HepG2 (cell line): ENCODE measurements around the gene LHFPL2. TPM values are rescaled to one million over a fixed set of nuclear protein-coding genes. Genes with fewer than 3 reads are reported as not detected.
A peak's percentile ranks its signal among the peaks of the same experiment; 100 is the strongest.

Experiments used
- ATAC-seq: fragments of 200-7000 bp; cut with Tn5 transposase; 3 replicates; pipeline ENCODE4 v1.9.1; 2020; ENCODE audit warnings: mild to moderate bottlenecking, moderate library complexity
- BruUV-seq: library from RNA; stranded (reverse); fragments of 400-500 nt; replicated peaks from 2 replicates; lab custom pipeline; 2021; lab: Mats Ljungman, UMichigan
- CTCF ChIA-PET: fragments of 300-600 bp; formaldehyde crosslinking; extraction: SDS; loops from one replicate; lab custom pipeline; 2021; ENCODE audit warnings: low total read pairs, inconsistent platforms, low intra/inter-chr PET ratio; lab: Yijun Ruan, JAX
- POLR2A ChIA-PET: fragments of 350-600 bp; sonication (Branson Sonifier 250); formaldehyde crosslinking; loops from one replicate; lab custom pipeline; 2020; ENCODE audit warnings: antibody characterized with exemption, inconsistent platforms; lab: Yijun Ruan, JAX
- DNase-seq: peaks from one replicate; pipeline ENCODE4 v3.0.0-alpha.2; 2015; ENCODE audit warnings: low spot score
- FAIRE-seq: peaks from 3 replicates; lab custom pipeline; 2011; peaks lifted over from hg19 to GRCh38; lab: Jason Lieb, UNC
- H2AFZ ChIP-seq: one replicate; pipeline ENCODE4 v1.6.1; 2011; ENCODE audit warnings: low read length, inconsistent platforms
- H3K27ac ChIP-seq: fragments of 300-600 bp; 3 replicates; pipeline ENCODE4 v1.8.0; 2011; ENCODE audit warnings: mixed run types, mild to moderate bottlenecking, mixed read lengths, low read length, inconsistent platforms; ENCODE audit not compliant: insufficient read depth; ENCODE audit errors: extremely low read length
- H3K27me3 ChIP-seq, 2 experiments: fragments of 200-600 bp in 1 of 2; 2 replicates in 1 of 2; 3 replicates in 1 of 2; pipeline versions ENCODE4 v1.6.0 to v1.8.0; 2011; ENCODE audit warnings: low read length in 2 of 2, mild to moderate bottlenecking in 2 of 2, moderate library complexity in 2 of 2, inconsistent platforms in 1 of 2; ENCODE audit not compliant: insufficient read depth in 2 of 2, control insufficient read depth in 1 of 2
- H3K36me3 ChIP-seq, 2 experiments: fragments of 200-600 bp in 1 of 2; replicated peaks in 1 of 2; 2 replicates in 1 of 2; 3 replicates in 1 of 2; pipeline versions ENCODE4 v1.5.1 to v1.8.0; 2011; ENCODE audit warnings: low read length in 2 of 2, inconsistent platforms in 1 of 2; ENCODE audit not compliant: insufficient read depth in 2 of 2, control insufficient read depth in 1 of 2
- H3K4me1 ChIP-seq: 2 replicates; pipeline ENCODE4 v1.5.1; 2012; ENCODE audit warnings: low read length, inconsistent platforms; ENCODE audit not compliant: insufficient read depth
- H3K4me2 ChIP-seq: 2 replicates; pipeline ENCODE4 v1.6.0; 2011; ENCODE audit warnings: low read depth, low read length, inconsistent platforms
- H3K4me3 ChIP-seq, 3 experiments: fragments of 200-600 bp in 1 of 3; sonication (generic), shearing (Covaris generic) in 1 of 3; replicated peaks in 1 of 3; 2 replicates each; pipeline ENCODE4 v1.5.1; 2011 to 2016; ENCODE audit warnings: low read length in 3 of 3, inconsistent platforms in 2 of 3, low read depth in 2 of 3, mild to moderate bottlenecking in 2 of 3, control low read depth in 1 of 3, mixed read lengths in 1 of 3; ENCODE audit not compliant: insufficient read depth in 1 of 3
- H3K79me2 ChIP-seq: one replicate; pipeline ENCODE4 v1.6.1; 2011; ENCODE audit warnings: low read length, inconsistent platforms; ENCODE audit not compliant: insufficient read depth
- H3K9ac ChIP-seq: 2 replicates; pipeline ENCODE4 v1.6.0; 2011; ENCODE audit warnings: mild to moderate bottlenecking, low read depth, low read length, inconsistent platforms; ENCODE audit not compliant: insufficient read depth
- H3K9me3 ChIP-seq: 2 replicates; pipeline ENCODE4 v1.5.1; 2012; ENCODE audit warnings: mild to moderate bottlenecking, low read length
- H4K20me1 ChIP-seq: 2 replicates; pipeline ENCODE4 v1.6.0; 2011; ENCODE audit warnings: inconsistent platforms, mild to moderate bottlenecking, low read length, moderate library complexity; ENCODE audit not compliant: insufficient read depth
- ASH2L ChIP-seq: fragments of 300-600, 200-600 bp; sonication (generic); IDR thresholded peaks from 2 replicates; pipeline ENCODE4 v1.7.0; 2017; ENCODE audit warnings: low read depth, mild to moderate bottlenecking, moderate library complexity, mixed read lengths, low read length; ENCODE audit not compliant: insufficient read length
- ETV6 ChIP-seq: sonication (generic); formaldehyde crosslinking; conservative IDR thresholded peaks from 2 replicates; pipeline ENCODE4 v1.4.0; 2020; ENCODE audit warnings: missing genetic modification reagents
- FOXC1 ChIP-seq: sonication (generic); formaldehyde crosslinking; IDR thresholded peaks from 2 replicates; pipeline ENCODE4 v1.8.0; 2022; ENCODE audit warnings: mild to moderate bottlenecking, missing genetic modification reagents, borderline replicate concordance
- HOXA3 ChIP-seq: sonication (generic); formaldehyde crosslinking; IDR thresholded peaks from 2 replicates; pipeline ENCODE4 v1.5.0; 2020; ENCODE audit warnings: missing genetic modification reagents
- KAT8 ChIP-seq: IDR thresholded peaks from 2 replicates; pipeline ENCODE4 v1.6.1; 2016; ENCODE audit warnings: missing genetic modification reagents, missing compliant biosample characterization
- MED1 ChIP-seq: sonication (generic); formaldehyde crosslinking; IDR thresholded peaks from 2 replicates; pipeline ENCODE4 v1.4.0; 2020; ENCODE audit warnings: missing genetic modification reagents
- NFE2 ChIP-seq: sonication (generic); formaldehyde crosslinking; IDR thresholded peaks from 2 replicates; pipeline ENCODE4 v1.4.0; 2020; ENCODE audit warnings: missing genetic modification reagents
- SP1 ChIP-seq, 2 experiments: fragments of 450-650 bp in 1 of 2; sonication (generic) in 1 of 2; formaldehyde crosslinking in 1 of 2; IDR thresholded peaks; 2 replicates each; pipeline versions ENCODE4 v1.4.0 to v1.6.1; 2016 to 2020; ENCODE audit warnings: missing genetic modification reagents in 1 of 2
- XBP1 ChIP-seq: sonication (generic); formaldehyde crosslinking; IDR thresholded peaks from 2 replicates; pipeline ENCODE4 v1.5.0; 2020; ENCODE audit warnings: missing genetic modification reagents
- ZNF232 ChIP-seq: sonication (generic); formaldehyde crosslinking; IDR thresholded peaks from 2 replicates; pipeline ENCODE4 v1.4.0; 2020; ENCODE audit warnings: missing genetic modification reagents, borderline replicate concordance
- ZSCAN31 ChIP-seq: sonication (generic); formaldehyde crosslinking; IDR thresholded peaks from 2 replicates; pipeline ENCODE4 v1.5.0; 2020; ENCODE audit warnings: low read depth, mild to moderate bottlenecking, missing genetic modification reagents
- WGBS: methylation state at CpG from one replicate; pipeline ENCODE4 v1.1.6; 2017; ENCODE audit warnings: low lambda C conversion rate; 5-methylcytosine and 5-hydroxymethylcytosine counted together
- in situ Hi-C: cut with HindIII; loops from 2 replicates; pipeline ENCODE4 v1.10.0; 2017; ENCODE audit warnings: low pct_unique_long_range_greater_than_20kb; ENCODE audit not compliant: extremely low pct_ligation_motif_present
- intact Hi-C: fragments of 100-400 bp; cut with micrococcal nuclease; formaldehyde crosslinking; loops from one replicate; pipeline ENCODE4 v1.10.0; 2022; ENCODE audit not compliant: unreplicated experiment
- polyA plus RNA-seq, 8 experiments: library from polyadenylated mRNA; depleted of rRNA in 3 of 8; stranded (reverse) in 7 of 8; unstranded in 1 of 8; fragments of >200 nt; fragmentation: Illumina TruSeq in 4 of 8; extraction: Trizol in 4 of 8; gene quantifications; 2 replicates each; pipeline versions ENCODE4 v1.2.1 to v1.2.3, GENCODE V29; 2011 to 2016; ENCODE audit warnings: low read depth in 4 of 8, missing spikeins in 1 of 8, mixed read lengths in 1 of 8; ENCODE audit not compliant: insufficient read depth in 1 of 8
- total RNA-seq, 5 experiments: library from RNA; depleted of rRNA; stranded (reverse); fragments of >200 nt; fragmentation: Illumina TruSeq; extraction: Trizol; gene quantifications; 2 replicates each; pipeline ENCODE4 v1.2.3, GENCODE V29; 2016; ENCODE audit warnings: low read depth in 1 of 5
- TF ChIP-seq, protein P1 (sequence below): IDR thresholded peaks from 2 replicates; pipeline ENCODE4 v1.6.1; 2012; ENCODE audit warnings: low read depth, low read length, improper control_type of control experiment
- TF ChIP-seq, protein P2 (sequence below): IDR thresholded peaks from 2 replicates; pipeline ENCODE4 v1.4.0; 2020; ENCODE audit warnings: mild to moderate bottlenecking, missing genetic modification reagents
- TF ChIP-seq, protein P3 (sequence below): sonication (generic); formaldehyde crosslinking; IDR thresholded peaks from 2 replicates; pipeline ENCODE4 v1.5.1; 2020; ENCODE audit warnings: missing genetic modification reagents, mild to moderate bottlenecking, borderline replicate concordance

Gene LHFPL2
- total and polyA plus RNA-seq, 2 of the 13 experiments (the other 11 are each of a cell fraction or from before 2014, with no cell fraction given) = 6.0 to 20.0 TPM

DNA sequence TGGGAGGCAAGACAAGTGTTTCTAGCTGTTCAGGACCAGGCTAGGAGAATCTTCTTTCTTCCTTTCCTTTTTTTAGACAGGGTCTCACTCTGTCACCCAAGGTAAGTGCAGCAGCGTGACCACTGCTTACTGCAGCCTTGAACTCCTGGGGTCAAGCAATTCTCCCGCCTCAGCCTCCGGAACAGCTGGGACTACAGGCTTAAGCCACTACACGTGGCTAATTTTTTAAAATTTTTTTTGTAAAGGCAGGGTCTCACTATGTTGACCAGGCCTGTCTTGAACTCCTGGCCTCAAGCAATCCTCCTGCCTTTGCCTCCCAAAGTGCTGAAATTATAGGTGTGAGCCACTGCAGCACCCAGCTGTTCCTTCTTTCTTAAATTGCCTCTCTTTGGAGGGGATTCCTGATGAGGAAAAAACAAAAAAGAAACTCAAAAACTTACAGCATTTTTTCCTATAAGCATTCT is 53.1 kb downstream of the LHFPL2 start:
- in situ Hi-C loops (no loop called here), intact Hi-C loops (no loop called here)
- Histone ChIP-seq H3K9ac (peak overlapping the region; percentile 50), H3K4me2 (peak overlapping the region; percentile 19; the same call in 1 of the 2 replicates), H4K20me1 (no peaks in the 10 kb centered on the region), H3K4me3 (no peak overlapping the region), H3K9me3 (no peaks in the 10 kb centered on the region), H3K27ac (peak overlapping the region; percentile 73), H3K79me2 (peaks cover 54% of the 10 kb centered on the region), H3K4me1 (peaks cover 100% of the 10 kb centered on the region), H3K27me3 (no peaks in the 10 kb centered on the region), H2AFZ (no peak overlapping the region), H3K36me3 (no peaks in the 10 kb centered on the region)
- no peak for FAIRE-seq
- no TSS peak for BruUV-seq
- ATAC-seq = no peak
- ChIA-PET CTCF (no interaction called here), POLR2A (interaction anchor here (0.6 to 1.7 kb wide), 4 partner anchors 44 to 163 kb away, joined by 3 read pairs; no protein-coding TSS in a partner anchor)
- no peak for DNase-seq
- WGBS = 52% methylated on average over 4 of the region's 4 CpGs
- TF ChIP-seq SP1 (IDR thresholded peaks at IDR 0.05) (no peak), SP1 (CRISPR knock-in tag; IDR thresholded peaks at IDR 0.05) (no peak), HOXA3 (CRISPR knock-in tag) (0 out of 2 replicates have a peak, but pooled peaks have one; percentile 17), ZSCAN31 (CRISPR knock-in tag) (0 out of 2 replicates have a peak, but pooled peaks have one; percentile 34), XBP1 (CRISPR knock-in tag) (0 out of 2 replicates have a peak, but pooled peaks have one; percentile 3), NFE2 (CRISPR knock-in tag) (no peak), FOXC1 (CRISPR knock-in tag) (no peak), ETV6 (CRISPR knock-in tag) (no peak), KAT8 (0 out of 2 replicates have a peak, but pooled peaks have one; percentile 25), ASH2L (peak; percentile 15), MED1 (CRISPR knock-in tag) (no peak), ZNF232 (CRISPR knock-in tag) (peak; percentile 4; the same call in 1 of the 2 replicates)
- TF ChIP-seq, protein P1, sequence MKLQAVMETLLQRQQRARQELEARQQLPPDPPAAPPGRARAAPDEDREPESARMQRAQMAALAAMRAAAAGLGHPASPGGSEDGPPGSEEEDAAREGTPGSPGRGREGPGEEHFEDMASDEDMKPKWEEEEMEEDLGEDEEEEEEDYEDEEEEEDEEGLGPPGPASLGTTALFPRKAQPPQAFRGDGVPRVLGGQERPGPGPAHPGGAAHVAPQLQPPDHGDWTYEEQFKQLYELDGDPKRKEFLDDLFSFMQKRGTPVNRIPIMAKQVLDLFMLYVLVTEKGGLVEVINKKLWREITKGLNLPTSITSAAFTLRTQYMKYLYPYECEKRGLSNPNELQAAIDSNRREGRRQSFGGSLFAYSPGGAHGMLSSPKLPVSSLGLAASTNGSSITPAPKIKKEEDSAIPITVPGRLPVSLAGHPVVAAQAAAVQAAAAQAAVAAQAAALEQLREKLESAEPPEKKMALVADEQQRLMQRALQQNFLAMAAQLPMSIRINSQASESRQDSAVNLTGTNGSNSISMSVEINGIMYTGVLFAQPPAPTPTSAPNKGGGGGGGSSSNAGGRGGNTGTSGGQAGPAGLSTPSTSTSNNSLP = no peak
- TF ChIP-seq, protein P2, sequence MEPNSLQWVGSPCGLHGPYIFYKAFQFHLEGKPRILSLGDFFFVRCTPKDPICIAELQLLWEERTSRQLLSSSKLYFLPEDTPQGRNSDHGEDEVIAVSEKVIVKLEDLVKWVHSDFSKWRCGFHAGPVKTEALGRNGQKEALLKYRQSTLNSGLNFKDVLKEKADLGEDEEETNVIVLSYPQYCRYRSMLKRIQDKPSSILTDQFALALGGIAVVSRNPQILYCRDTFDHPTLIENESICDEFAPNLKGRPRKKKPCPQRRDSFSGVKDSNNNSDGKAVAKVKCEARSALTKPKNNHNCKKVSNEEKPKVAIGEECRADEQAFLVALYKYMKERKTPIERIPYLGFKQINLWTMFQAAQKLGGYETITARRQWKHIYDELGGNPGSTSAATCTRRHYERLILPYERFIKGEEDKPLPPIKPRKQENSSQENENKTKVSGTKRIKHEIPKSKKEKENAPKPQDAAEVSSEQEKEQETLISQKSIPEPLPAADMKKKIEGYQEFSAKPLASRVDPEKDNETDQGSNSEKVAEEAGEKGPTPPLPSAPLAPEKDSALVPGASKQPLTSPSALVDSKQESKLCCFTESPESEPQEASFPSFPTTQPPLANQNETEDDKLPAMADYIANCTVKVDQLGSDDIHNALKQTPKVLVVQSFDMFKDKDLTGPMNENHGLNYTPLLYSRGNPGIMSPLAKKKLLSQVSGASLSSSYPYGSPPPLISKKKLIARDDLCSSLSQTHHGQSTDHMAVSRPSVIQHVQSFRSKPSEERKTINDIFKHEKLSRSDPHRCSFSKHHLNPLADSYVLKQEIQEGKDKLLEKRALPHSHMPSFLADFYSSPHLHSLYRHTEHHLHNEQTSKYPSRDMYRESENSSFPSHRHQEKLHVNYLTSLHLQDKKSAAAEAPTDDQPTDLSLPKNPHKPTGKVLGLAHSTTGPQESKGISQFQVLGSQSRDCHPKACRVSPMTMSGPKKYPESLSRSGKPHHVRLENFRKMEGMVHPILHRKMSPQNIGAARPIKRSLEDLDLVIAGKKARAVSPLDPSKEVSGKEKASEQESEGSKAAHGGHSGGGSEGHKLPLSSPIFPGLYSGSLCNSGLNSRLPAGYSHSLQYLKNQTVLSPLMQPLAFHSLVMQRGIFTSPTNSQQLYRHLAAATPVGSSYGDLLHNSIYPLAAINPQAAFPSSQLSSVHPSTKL (CRISPR knock-in tag) = 0 out of 2 replicates have a peak, but pooled peaks have one; percentile 2
- TF ChIP-seq, protein P3, sequence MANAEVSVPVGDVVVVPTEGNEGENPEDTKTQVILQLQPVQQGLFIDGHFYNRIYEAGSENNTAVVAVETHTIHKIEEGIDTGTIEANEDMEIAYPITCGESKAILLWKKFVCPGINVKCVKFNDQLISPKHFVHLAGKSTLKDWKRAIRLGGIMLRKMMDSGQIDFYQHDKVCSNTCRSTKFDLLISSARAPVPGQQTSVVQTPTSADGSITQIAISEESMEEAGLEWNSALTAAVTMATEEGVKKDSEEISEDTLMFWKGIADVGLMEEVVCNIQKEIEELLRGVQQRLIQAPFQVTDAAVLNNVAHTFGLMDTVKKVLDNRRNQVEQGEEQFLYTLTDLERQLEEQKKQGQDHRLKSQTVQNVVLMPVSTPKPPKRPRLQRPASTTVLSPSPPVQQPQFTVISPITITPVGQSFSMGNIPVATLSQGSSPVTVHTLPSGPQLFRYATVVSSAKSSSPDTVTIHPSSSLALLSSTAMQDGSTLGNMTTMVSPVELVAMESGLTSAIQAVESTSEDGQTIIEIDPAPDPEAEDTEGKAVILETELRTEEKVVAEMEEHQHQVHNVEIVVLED (CRISPR knock-in tag) = no peak
